HG03280 (cell line): Measurements from ENCODE around the gene ODAD3.
"Not testable (repeated sequence)": the region's sequence is repeated elsewhere in the genome, so short reads cannot be mapped to it uniquely, and the experiment has no call there.

Experiments
- ATAC-seq: cut with Tn5 transposase; IDR thresholded peaks from one replicate; pipeline ENCODE4 v1.9.1; 2021; ENCODE audit warnings: mild to moderate bottlenecking, moderate library complexity; ENCODE audit not compliant: unreplicated experiment

ODAD3 gene

GRCh38 chr19:11461453-11461852 lies 26.5 kb upstream of the ODAD3 start:
- ATAC-seq = no peak

GRCh38 chr19:11460207-11460606 lies 25.3 kb upstream of the ODAD3 start:
- no peak for ATAC-seq

DNA sequence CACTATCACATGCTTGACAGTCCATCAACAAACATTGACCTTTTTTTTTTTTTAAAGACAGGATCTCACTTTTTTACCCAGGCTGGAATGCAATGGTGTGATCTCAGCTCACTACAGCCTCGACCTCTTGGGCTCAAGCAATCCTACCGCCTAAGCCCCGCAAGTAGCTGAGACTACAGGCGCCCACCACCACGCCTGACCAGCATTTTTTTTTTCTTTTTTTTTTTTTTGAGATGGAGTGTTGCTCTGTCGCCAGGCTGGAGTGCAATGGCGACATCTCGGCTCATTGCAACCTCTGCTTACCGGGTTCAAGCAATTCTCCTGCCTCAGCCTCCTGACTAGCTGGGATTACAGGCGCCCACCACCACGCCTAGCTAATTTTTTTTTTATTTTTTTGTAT lies 24.0 kb upstream of the ODAD3 start:
- not testable (repeated sequence) for ATAC-seq

DNA sequence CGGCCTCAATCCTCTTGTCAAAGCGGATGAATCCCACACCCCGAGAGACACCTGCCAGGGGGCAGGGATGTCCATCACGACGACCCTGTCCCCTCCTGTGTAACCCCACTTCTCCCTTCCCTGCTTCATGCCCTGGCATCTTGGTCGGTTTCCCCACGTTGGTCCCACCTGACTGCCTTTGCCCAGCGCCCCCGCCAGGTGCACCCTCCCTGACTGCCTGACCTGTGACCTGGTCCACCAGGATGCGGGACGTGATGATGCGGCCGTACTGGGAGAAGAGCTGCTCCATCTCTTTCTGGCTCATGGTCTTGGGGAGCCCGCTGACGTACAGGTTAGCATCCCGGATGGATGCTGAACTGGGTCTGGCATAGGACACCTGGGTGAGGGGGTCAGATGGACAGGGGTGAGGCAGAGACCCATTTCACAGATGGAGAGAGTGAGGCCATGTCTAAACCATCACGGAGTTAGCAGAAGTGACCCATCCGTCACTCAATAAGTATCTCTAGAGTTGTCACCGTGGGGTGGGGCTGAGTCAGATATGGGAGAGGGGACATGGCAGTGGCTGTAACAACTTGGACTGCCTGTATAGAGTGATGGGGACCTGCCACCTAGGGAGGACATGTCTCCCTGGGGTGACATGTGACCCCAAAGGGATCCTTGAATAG lies 23.4 kb upstream of the ODAD3 start:
- no peak for ATAC-seq

DNA sequence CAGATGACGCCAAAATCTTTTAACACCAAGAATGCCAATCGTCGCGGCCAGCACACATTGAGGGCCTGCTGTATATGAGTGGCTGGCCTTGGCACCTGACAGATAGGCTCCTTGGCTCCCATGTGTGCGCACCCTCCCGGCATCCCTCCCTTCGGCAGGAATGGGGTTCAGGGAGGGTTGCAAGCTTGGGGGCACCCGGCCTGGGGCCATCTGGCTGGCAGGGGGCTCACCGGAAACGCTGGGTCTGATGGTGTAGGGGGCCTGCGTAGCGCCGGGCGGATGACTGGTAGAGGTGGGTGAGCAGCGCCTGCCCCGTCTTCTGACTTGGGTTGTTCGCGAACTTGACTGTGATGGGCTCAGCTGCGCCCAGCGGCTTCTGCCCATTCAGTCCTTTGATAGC lies 22.9 kb upstream of the ODAD3 start:
- ATAC-seq = no peak

DNA sequence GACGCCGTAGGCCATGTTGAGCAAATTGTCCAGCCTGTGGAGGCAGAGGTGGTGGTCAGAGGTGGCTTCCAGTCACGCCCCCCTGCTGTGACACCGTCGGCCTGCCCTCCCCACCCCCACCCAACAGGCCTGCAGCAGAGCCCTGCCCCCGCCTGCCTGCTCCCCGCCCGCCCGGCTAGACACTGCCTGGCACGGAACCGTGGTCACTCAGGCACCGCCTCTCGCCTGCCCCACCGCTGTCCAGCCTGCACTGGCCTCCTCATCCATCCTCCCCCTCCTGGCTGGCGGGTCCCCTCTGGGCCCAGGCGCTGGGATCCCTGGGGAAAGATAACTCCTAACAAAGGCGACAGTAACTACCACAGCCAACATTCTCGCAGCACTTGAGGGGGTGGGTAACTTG lies 22.2 kb upstream of the ODAD3 start:
- ATAC-seq = no peak

GRCh38 chr19:11456659-11457058 lies 21.7 kb upstream of the ODAD3 start:
- ATAC-seq = no peak

- not testable (repeated sequence) for ATAC-seq
These were observed 20.3 kb upstream of the ODAD3 start for GRCh38 chr19:11455233-11455554.

DNA sequence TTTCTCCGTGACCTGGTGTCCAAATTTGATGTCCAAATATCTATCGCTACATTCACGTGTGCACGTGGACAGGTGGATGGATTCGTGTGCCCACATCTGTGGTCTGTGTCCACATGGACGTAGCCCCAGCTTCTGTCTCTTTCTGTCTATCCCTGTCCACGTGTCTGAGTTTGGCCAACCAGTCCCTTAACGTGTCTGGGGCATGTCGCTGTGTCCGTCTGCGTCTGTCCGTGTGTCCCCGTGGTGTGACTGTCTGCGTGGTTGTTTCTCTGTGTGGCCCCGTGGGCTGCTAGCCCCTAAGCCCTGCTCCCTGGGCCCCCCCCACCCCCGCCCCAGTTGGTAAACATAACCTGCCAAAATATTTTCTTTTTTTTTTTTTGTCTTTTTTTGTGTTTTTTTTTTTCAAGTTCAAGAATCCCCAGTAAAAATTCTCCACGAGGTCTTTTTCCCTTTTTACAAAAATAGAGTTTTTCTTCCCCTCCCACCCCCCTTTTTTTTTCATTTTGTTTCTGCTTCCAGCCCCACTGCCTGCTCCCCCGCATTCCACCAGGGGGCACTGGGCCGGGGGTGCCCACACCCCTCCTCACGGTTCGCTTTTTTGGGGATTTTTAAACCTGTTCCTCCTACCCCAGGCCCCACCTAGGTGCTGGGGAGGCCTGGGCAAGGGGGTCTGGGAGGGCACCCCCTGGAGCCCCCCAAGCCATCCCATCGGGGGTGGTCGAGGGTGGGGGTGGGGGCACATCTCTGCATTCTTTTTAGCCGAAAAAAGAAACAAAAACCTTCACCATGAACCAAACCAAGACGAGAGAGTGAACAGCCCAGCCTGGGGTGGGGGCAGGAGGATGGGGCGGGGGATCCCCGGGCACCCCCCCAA lies 18.8 kb upstream of the ODAD3 start:
- no peak for ATAC-seq

GRCh38 chr19:11452620-11453310 lies 17.8 kb upstream of the ODAD3 start:
- no peak for ATAC-seq

DNA sequence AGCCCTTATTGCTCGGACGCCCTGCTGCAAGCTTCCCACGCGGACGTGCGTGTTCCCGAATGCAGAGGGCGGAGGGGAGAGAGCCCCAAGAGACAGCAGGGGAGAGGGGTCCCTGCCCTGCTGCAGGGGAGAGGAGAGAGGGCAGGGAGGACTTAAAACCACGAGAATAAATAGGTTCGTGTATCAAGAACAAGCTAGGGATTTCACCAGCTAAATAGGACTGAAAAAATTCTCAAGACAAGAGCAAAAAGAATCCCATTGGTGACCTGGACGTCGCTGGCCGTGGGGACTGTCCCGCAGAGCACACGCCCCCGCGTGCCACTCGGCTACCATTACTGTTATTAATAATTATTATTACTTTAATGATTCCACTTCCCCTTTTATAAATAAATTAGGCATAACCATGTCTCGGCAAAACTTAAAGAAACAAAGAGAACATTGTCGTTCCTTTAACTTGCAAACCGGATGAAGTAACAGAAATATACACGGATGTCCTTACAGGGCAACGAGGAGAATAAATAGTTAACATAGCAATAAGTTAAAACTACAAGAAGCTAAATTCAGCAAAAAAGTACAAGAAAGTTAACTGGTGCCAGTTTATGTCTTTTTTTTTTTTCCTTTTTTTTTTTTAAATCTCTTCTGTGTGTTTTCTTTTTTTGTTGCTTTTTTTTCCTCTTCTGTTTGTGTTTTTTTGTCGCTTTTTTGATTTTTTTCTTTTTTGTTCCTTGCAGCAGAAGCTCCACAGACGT lies 17.1 kb upstream of the ODAD3 start:
- ATAC-seq = no peak

GRCh38 chr19:11451327-11451870 lies 16.5 kb upstream of the ODAD3 start:
- ATAC-seq = no peak

- ATAC-seq = no peak
These were observed 15.8 kb upstream of the ODAD3 start for GRCh38 chr19:11450570-11451326.

- no peak for ATAC-seq
These were observed 14.1 kb upstream of the ODAD3 start for GRCh38 chr19:11448923-11449554.

DNA sequence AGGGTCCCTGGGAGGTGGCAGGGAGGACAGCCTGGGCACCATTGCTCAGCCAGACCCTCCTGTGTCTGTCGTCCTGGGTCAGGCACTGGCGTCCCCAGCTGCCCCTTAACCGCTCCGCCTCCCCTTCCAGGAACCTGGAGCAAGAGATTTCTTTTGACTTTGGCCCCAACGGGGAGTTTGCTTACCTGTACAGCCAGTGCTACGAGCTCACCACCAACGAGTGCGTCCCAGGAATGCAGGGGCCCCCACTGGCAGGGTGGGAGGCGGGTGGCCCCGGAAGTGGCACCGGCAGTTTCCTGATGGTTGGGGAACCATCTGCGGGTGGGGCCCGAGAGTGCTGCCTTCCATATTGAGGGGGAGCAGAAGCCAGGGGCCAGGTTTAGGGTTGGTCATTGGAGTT lies 13.5 kb upstream of the ODAD3 start:
- ATAC-seq = no peak

GRCh38 chr19:11447347-11448262 lies 12.7 kb upstream of the ODAD3 start:
- no peak for ATAC-seq

DNA sequence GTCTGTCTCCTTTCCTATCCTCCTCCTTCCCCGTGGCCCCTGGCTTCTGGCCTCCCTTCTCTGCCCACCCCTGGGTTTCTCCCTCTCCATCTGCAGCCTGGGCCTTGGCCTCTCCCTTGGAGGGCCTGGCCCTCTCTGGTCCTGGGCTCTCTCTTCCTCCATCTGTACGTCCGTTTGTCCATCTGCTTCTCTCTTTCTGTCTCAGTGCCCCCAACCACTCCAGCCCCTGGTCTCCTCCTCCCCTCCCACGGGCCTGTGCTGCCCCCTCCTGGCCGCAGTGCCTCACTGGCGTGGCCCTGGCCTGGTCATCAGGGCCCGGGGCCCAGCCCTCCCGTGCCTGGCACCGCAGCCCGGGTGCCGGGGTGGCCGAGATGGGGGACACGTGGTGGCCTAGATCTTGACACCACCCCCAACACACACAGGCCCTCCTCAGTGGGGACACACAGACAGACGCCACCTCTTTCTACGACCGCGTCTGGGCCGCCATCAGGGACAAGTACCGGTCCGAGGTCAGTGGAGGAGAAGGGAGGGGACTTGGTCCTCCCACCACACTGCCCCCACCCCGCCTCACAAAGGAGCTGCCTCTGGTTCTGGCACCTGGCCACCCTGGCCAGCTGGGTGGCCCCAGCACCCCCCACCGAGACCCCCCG lies 11.9 kb upstream of the ODAD3 start:
- no peak for ATAC-seq

- ATAC-seq = no peak
These were observed 11.3 kb upstream of the ODAD3 start for GRCh38 chr19:11446271-11446651.
